CD4-positive, alpha-beta T cell (primary cell): ENCODE data around the gene DENND2A. TPM values are rescaled to one million over a fixed set of nuclear protein-coding genes. Genes with fewer than 3 reads are reported as not detected.

Source experiments
- ATAC-seq: fragments of 200-7000 bp; cut with Tn5 transposase; one replicate; pipeline ENCODE4 v1.10.0; 2022; ENCODE audit warnings: mild to moderate bottlenecking; ENCODE audit not compliant: poor library complexity
- CTCF ChIA-PET: fragments of 350-600 bp; sonication (Branson Sonifier 250); formaldehyde crosslinking; loops from one replicate; lab custom pipeline; 2021; ENCODE audit warnings: antibody characterized with exemption, inconsistent platforms; lab: Charles Lee
- POLR2A ChIA-PET: fragments of 350-600 bp; sonication (Branson Sonifier 250); formaldehyde crosslinking; loops from one replicate; lab custom pipeline; 2021; ENCODE audit warnings: antibody characterized with exemption, inconsistent platforms; lab: Charles Lee
- DNase-seq, 14 experiments: peaks; one replicate each; pipeline ENCODE4 v3.0.0-alpha.2; 2013 to 2020; ENCODE audit warnings: mixed read lengths in 2 of 14
- H3K27ac ChIP-seq, 2 donors: one replicate each; pipeline versions ENCODE4 v1.5.1 to v1.7.0; 2013; ENCODE audit warnings: low read length in 2 of 2, low read depth in 1 of 2, mild to moderate bottlenecking in 1 of 2
- H3K27me3 ChIP-seq, 2 experiments: 1 replicate in 1 of 2; 2 replicates in 1 of 2; pipeline versions ENCODE4 v1.6.1 to v1.7.0; 2013; ENCODE audit warnings: low read length in 2 of 2, control low read depth in 1 of 2, mild to moderate bottlenecking in 1 of 2, moderate library complexity in 1 of 2; ENCODE audit not compliant: insufficient read depth in 2 of 2, control insufficient read depth in 1 of 2
- H3K36me3 ChIP-seq: one replicate; pipeline ENCODE4 v1.6.1; 2013; ENCODE audit warnings: low read length, control low read depth; ENCODE audit not compliant: insufficient read depth
- H3K4me1 ChIP-seq: one replicate; pipeline ENCODE4 v1.6.1; 2013; ENCODE audit warnings: low read length, control low read depth; ENCODE audit not compliant: insufficient read depth
- H3K4me3 ChIP-seq: one replicate; pipeline ENCODE4 v1.5.1; 2013; ENCODE audit warnings: mild to moderate bottlenecking, low read length, moderate library complexity
- H3K9me3 ChIP-seq, 2 experiments: 1 replicate in 1 of 2; 2 replicates in 1 of 2; pipeline versions ENCODE4 v1.6.1 to v1.7.0; 2013; ENCODE audit warnings: low read length in 2 of 2, mild to moderate bottlenecking in 2 of 2, control low read depth in 1 of 2, moderate library complexity in 1 of 2; ENCODE audit not compliant: control insufficient read depth in 1 of 2, insufficient read depth in 1 of 2
- H3K27ac Mint-ChIP-seq: one replicate; pipeline ENCODE4 v1.8.0; 2020; ENCODE audit warnings: mixed read lengths
- H3K27me3 Mint-ChIP-seq: one replicate; pipeline ENCODE4 v1.8.0; 2021; ENCODE audit warnings: mixed read lengths
- H3K36me3 Mint-ChIP-seq: one replicate; pipeline ENCODE4 v1.8.0; 2021; ENCODE audit warnings: low read depth, mixed read lengths
- H3K4me1 Mint-ChIP-seq: one replicate; pipeline ENCODE4 v1.8.0; 2021; ENCODE audit warnings: low read depth, mixed read lengths
- H3K4me3 Mint-ChIP-seq: one replicate; pipeline ENCODE4 v1.8.0; 2020; ENCODE audit warnings: mild to moderate bottlenecking, mixed read lengths
- H3K9me3 Mint-ChIP-seq: one replicate; pipeline ENCODE4 v1.8.0; 2020; ENCODE audit warnings: mixed read lengths
- intact Hi-C, 2 experiments: fragments of 100-400 bp; cut with DNase I in 1 of 2; cut with micrococcal nuclease in 1 of 2; formaldehyde crosslinking; loops; one replicate each; pipeline versions ENCODE4 v1.15.1 to v1.9.0; 2023 to 2025; cut with DNase I, micrococcal nuclease
- total RNA-seq, 174 experiments: library from RNA in 2 of 174; stranded (reverse) in 2 of 174; gene quantifications; one replicate each; pipeline ENCODE4 v1.2.3 and lab custom pipeline; 2021 to 2026
- TF ChIP-seq, protein P1 (sequence below): fragments of 200-600 bp; IDR thresholded peaks from one replicate; pipeline ENCODE4 v1.8.0; 2022; ENCODE audit warnings: antibody characterized with exemption, mild to moderate bottlenecking

The DENND2A gene
- total RNA-seq, 2 experiments from 2014 or later: not detected

DNA sequence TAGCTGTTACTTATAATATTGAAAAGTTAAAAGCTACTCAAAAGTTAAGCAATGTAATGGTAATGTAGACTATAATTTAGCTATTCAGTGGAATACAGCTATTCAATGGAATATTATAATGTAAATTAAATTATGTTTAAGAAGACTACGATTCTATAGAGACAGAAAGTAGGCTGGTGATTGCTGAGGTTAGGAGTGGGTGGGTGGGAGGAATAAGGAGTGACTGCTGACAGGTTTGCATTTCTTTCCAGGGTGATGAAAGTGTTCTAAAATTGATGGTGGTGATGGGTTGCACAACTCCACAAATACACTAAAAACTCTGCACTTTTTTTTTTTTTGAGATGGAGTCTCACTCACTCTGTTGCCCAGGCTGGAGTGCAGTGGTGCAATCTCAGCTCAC lies 21.4 kb downstream of the DENND2A start:
- CTCF ChIA-PET: no interaction called here
- POLR2A ChIA-PET: no interaction called here
- Histone ChIP-seq H3K27me3 (no peaks in the 10 kb centered on the region), H3K27ac (no peak overlapping the region), H3K9me3 (no peaks in the 10 kb centered on the region), H3K36me3 (no peaks in the 10 kb centered on the region), H3K4me3 (no peak overlapping the region), H3K4me1 (no peaks in the 10 kb centered on the region)
- no peaks in the 10 kb centered on the region for H3K27me3 Mint-ChIP-seq
- no peak overlapping the region for H3K4me3 Mint-ChIP-seq
- H3K36me3 Mint-ChIP-seq: no peaks in the 10 kb centered on the region
- no peak overlapping the region for H3K27ac Mint-ChIP-seq
- no peak for DNase-seq
- no peaks in the 10 kb centered on the region for H3K9me3 Mint-ChIP-seq
- TF ChIP-seq, protein P1, sequence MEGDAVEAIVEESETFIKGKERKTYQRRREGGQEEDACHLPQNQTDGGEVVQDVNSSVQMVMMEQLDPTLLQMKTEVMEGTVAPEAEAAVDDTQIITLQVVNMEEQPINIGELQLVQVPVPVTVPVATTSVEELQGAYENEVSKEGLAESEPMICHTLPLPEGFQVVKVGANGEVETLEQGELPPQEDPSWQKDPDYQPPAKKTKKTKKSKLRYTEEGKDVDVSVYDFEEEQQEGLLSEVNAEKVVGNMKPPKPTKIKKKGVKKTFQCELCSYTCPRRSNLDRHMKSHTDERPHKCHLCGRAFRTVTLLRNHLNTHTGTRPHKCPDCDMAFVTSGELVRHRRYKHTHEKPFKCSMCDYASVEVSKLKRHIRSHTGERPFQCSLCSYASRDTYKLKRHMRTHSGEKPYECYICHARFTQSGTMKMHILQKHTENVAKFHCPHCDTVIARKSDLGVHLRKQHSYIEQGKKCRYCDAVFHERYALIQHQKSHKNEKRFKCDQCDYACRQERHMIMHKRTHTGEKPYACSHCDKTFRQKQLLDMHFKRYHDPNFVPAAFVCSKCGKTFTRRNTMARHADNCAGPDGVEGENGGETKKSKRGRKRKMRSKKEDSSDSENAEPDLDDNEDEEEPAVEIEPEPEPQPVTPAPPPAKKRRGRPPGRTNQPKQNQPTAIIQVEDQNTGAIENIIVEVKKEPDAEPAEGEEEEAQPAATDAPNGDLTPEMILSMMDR: no peak
- no peak for ATAC-seq
- intact Hi-C loops: no loop called here
- H3K4me1 Mint-ChIP-seq: no peaks in the 10 kb centered on the region

DNA sequence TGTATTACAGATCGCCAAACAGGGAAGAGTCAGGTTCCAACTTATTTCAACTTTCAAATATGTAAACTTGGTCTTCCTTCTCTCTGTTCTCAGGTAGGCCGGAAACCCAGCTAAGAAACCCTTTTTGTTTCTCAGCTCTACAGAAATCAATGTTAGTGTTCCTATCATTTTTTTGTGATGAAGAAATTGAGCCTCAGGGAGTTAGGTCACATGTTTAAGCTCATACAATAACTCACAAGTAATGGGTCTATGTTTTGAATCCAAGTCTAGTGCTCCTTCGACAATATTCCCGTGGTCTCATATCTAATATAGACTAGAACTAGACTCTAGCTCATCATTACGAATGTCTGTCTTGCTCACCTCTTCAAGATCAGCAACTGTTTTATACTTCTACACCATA lies 22.3 kb downstream of the DENND2A start:
- Mint-ChIP-seq H3K27ac (no peak overlapping the region), H3K4me1 (no peaks in the 10 kb centered on the region), H3K9me3 (no peaks in the 10 kb centered on the region), H3K4me3 (no peak overlapping the region), H3K27me3 (no peaks in the 10 kb centered on the region), H3K36me3 (no peaks in the 10 kb centered on the region)
- Histone ChIP-seq H3K27me3 (no peaks in the 10 kb centered on the region), H3K36me3 (no peaks in the 10 kb centered on the region), H3K4me1 (no peaks in the 10 kb centered on the region), H3K27ac (no peak overlapping the region), H3K9me3 (no peaks in the 10 kb centered on the region), H3K4me3 (no peak overlapping the region)
- intact Hi-C loops: no loop called here
- DNase-seq (no peak), ATAC-seq (no peak)
- CTCF ChIA-PET: no interaction called here
- POLR2A ChIA-PET: no interaction called here
- TF ChIP-seq, protein P1: no peak

DNA sequence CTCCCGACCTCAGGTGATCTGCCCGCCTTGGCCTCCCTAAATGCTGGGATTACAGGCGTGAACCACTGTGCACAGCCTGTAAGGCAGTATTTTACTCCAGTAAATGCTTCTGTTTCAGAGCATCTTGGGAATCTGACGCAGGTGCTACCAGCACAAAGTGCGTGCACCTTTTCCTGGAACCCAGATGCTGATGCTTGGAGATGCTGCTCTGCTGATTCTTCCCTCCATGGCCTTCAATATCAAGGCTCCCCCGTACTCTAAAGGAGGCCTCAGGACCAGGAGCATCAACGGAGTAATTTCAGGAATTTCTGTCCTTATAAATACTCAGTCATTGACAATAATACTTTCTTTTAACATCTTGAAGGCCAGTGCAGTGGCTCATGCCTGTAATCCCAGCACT lies 23.5 kb downstream of the DENND2A start:
- H3K4me1 Mint-ChIP-seq: no peaks in the 10 kb centered on the region
- no peak for DNase-seq
- TF ChIP-seq, protein P1: no peak
- H3K36me3 ChIP-seq: no peaks in the 10 kb centered on the region
- H3K27ac Mint-ChIP-seq: no peak overlapping the region
- ChIA-PET POLR2A (no interaction called here), CTCF (no interaction called here)
- H3K27me3 ChIP-seq: no peaks in the 10 kb centered on the region
- H3K27ac ChIP-seq: no peak overlapping the region
- H3K9me3 Mint-ChIP-seq: no peaks in the 10 kb centered on the region
- H3K36me3 Mint-ChIP-seq: no peaks in the 10 kb centered on the region
- no peak overlapping the region for H3K4me3 Mint-ChIP-seq
- no peak overlapping the region for H3K4me3 ChIP-seq
- H3K27me3 Mint-ChIP-seq: no peaks in the 10 kb centered on the region
- intact Hi-C loops: no loop called here
- H3K9me3 ChIP-seq: no peaks in the 10 kb centered on the region
- H3K4me1 ChIP-seq: no peaks in the 10 kb centered on the region
- ATAC-seq: no peak
